Measurements from ENCODE around the gene MXD4. TPM values are rescaled to one million over a fixed set of nuclear protein-coding genes. Genes with fewer than 3 reads are reported as not detected.

The MXD4 gene
- total RNA-seq, 1 experiment from 2014 or later = 22.0 TPM

DNA sequence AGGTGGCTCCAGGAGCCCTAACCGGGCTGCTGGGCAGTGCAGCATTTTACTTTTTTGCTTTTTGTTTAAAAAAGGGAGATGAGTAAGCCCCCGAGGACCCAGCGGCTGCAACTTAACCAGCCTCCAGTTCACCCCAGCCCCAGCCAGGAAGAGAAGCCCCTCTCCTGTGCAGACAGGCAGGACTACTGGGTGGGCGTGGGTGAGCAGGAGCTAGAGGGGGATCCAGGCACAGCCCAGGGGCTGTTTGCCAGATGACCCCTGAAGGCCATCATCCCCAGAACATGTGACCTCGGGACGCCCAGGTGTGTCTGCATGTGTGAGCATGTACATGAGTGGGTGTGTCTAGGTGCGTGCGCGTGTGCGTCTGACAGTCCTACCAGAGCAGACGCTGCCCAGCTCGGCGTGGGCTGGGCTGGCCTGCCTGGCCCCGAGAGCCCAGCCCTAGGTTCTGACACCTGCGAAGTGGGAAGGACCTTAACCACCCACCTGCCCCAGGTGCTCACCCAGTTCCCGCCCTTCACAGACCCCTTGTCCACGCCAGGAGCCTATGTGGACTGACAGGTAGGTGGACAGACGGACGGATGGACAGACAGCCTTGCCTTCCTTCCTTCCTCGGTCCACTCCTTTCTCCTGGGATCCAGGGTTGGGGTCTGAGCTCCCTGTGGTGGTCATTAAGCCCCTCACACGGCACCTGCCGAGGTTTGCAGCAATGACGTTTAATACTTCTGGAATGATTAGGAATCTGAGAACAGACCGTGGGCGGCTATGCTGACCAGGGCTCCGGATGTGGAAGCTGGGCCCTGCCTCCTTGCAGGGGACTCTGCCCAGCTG, 12.2 kb downstream of the MXD4 start:
- no peak overlapping the region for H2AFZ ChIP-seq (ENCODE audit: low read depth, low read length, poor library complexity, severe bottlenecking)
- H3K4me3 ChIP-seq (replicated peaks in 1 of 2; ENCODE audit: low read depth in 1 of 2, low read length in 2 of 2) = no peak overlapping the region
- peaks cover 0 to 6% of the 10 kb centered on the region in 2 experiments; a peak in 1 of 4 replicates for H3K4me1 ChIP-seq (ENCODE audit: control insufficient read depth in 1 of 2, insufficient read depth in 2 of 2, low read length in 2 of 2)
- no peak overlapping the region for H3K9ac ChIP-seq (ENCODE audit: low read length)
- no peaks in the 10 kb centered on the region for H3K79me2 ChIP-seq (ENCODE audit: insufficient read depth, low read length)
- H3K9me3 ChIP-seq (ENCODE audit: control insufficient read depth in 1 of 2, insufficient read depth in 1 of 2, low read depth in 1 of 2, low read length in 2 of 2) = no peaks in the 10 kb centered on the region
- BruUV-seq (replicated peaks) = no TSS peak
- H3K9me2 ChIP-seq (ENCODE audit: insufficient read depth) = no peaks in the 10 kb centered on the region
- no peaks in the 10 kb centered on the region for H3K27me3 ChIP-seq (ENCODE audit: insufficient read depth, low read length)
- TF ChIP-seq POLR2A (IDR thresholded peaks at IDR 0.05; ENCODE audit: borderline replicate concordance, extremely low read depth, insufficient read depth, insufficient read length) = no peak
- no peak for TF ChIP-seq ELF1 (IDR thresholded peaks at IDR 0.05; ENCODE audit: borderline replicate concordance, low read depth)
- no peak for TF ChIP-seq RAD21 (IDR thresholded peaks at IDR 0.05; ENCODE audit: low read depth)
- TF ChIP-seq CEBPB (IDR thresholded peaks at IDR 0.05; ENCODE audit: low read depth) = no peak
- TF ChIP-seq SRF (IDR thresholded peaks at IDR 0.05; ENCODE audit: low read depth) = no peak
- TF ChIP-seq, protein P1, sequence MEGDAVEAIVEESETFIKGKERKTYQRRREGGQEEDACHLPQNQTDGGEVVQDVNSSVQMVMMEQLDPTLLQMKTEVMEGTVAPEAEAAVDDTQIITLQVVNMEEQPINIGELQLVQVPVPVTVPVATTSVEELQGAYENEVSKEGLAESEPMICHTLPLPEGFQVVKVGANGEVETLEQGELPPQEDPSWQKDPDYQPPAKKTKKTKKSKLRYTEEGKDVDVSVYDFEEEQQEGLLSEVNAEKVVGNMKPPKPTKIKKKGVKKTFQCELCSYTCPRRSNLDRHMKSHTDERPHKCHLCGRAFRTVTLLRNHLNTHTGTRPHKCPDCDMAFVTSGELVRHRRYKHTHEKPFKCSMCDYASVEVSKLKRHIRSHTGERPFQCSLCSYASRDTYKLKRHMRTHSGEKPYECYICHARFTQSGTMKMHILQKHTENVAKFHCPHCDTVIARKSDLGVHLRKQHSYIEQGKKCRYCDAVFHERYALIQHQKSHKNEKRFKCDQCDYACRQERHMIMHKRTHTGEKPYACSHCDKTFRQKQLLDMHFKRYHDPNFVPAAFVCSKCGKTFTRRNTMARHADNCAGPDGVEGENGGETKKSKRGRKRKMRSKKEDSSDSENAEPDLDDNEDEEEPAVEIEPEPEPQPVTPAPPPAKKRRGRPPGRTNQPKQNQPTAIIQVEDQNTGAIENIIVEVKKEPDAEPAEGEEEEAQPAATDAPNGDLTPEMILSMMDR (IDR thresholded peaks at IDR 0.05 in 2 of 3, conservative IDR thresholded peaks at IDR 0.05 in 1 of 3; ENCODE audit: borderline replicate concordance in 1 of 3, insufficient read depth in 1 of 3, low read depth in 2 of 3, low read length in 2 of 3) = no peak
- TF ChIP-seq, protein P2, sequence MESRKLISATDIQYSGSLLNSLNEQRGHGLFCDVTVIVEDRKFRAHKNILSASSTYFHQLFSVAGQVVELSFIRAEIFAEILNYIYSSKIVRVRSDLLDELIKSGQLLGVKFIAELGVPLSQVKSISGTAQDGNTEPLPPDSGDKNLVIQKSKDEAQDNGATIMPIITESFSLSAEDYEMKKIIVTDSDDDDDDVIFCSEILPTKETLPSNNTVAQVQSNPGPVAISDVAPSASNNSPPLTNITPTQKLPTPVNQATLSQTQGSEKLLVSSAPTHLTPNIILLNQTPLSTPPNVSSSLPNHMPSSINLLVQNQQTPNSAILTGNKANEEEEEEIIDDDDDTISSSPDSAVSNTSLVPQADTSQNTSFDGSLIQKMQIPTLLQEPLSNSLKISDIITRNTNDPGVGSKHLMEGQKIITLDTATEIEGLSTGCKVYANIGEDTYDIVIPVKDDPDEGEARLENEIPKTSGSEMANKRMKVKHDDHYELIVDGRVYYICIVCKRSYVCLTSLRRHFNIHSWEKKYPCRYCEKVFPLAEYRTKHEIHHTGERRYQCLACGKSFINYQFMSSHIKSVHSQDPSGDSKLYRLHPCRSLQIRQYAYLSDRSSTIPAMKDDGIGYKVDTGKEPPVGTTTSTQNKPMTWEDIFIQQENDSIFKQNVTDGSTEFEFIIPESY (IDR thresholded peaks at IDR 0.05; ENCODE audit: extremely low read depth, insufficient replicate concordance, low read length) = no peak
- no peak for TF ChIP-seq EZH2 (IDR thresholded peaks at IDR 0.05)
- no peak for TF ChIP-seq ZFX (IDR thresholded peaks at IDR 0.05)
- TF ChIP-seq POLR2AphosphoS5 (IDR thresholded peaks at IDR 0.05; ENCODE audit: low read depth, low read length) = no peak
- no peak for TF ChIP-seq JUND (IDR thresholded peaks at IDR 0.05)
- no peak for TF ChIP-seq TCF7L2 (IDR thresholded peaks at IDR 0.05; ENCODE audit: borderline replicate concordance, extremely low read depth, insufficient read depth, insufficient read length)
- TF ChIP-seq, protein P3, sequence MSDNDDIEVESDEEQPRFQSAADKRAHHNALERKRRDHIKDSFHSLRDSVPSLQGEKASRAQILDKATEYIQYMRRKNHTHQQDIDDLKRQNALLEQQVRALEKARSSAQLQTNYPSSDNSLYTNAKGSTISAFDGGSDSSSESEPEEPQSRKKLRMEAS (IDR thresholded peaks at IDR 0.05) = no peak
- no peak for TF ChIP-seq ZNF274 (IDR thresholded peaks at IDR 0.05; ENCODE audit: low read depth, low read length)
- TF ChIP-seq SIN3A (IDR thresholded peaks at IDR 0.05; ENCODE audit: low read depth) = no peak
- no peak for TF ChIP-seq YY1 (IDR thresholded peaks at IDR 0.05; ENCODE audit: extremely low read depth, insufficient replicate concordance, low read depth, low read length)
- no peak for ATAC-seq
- DNase-seq (ENCODE audit: low read depth, low spot score) = no peak
- CTCF ChIA-PET = no interaction called here
- RAD21 ChIA-PET (ENCODE audit: low non-redundant PET in 1 of 2, low total read pairs in 2 of 2, uncharacterized antibody in 2 of 2, unreplicated experiment in 2 of 2) = no interaction called here
- H3K27ac ChIP-seq (ENCODE audit: low read depth, low read length) = no peak overlapping the region
- no peak overlapping the region for H3K4me2 ChIP-seq (ENCODE audit: low read length)
- POLR2A ChIA-PET = no interaction called here
- no peaks in the 10 kb centered on the region for H4K20me1 ChIP-seq (ENCODE audit: insufficient read depth)
- intact Hi-C loops (cut with micrococcal nuclease) = no loop called here
- no peaks in the 10 kb centered on the region for H3K36me3 ChIP-seq (ENCODE audit: control insufficient read depth in 1 of 2, insufficient read depth in 2 of 2, low read length in 2 of 2)
